Iris pigment epithelial cell (primary cell): ENCODE results near the gene CPNE2.
A peak's percentile ranks its signal among the peaks of the same experiment; 100 is the strongest.

Source experiments
- DNase-seq: peaks from one replicate; pipeline ENCODE4 v3.0.0-alpha.2; 2011; ENCODE audit warnings: low read depth

CPNE2 gene

DNA sequence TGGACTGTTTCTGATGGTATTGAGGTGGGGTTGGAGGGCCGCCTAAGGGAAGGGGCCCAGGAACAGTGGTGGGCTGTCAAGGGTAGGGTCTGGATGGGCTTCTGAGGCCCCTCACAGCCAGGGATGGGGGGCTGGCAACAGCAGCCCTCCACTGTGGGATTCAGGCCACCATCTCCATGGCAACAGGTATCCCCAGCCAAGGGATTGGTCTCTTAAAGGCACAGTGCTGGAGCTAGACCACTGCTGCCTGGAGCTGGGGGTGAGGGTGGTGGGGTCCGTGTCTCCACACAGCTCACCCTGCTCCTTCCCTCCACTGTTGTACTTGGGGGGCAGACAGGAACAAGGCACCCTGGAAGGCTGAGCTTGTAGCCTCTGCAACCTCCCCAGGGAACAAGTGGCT lies 51.6 kb downstream of the CPNE2 start:
- no peak for DNase-seq

DNA sequence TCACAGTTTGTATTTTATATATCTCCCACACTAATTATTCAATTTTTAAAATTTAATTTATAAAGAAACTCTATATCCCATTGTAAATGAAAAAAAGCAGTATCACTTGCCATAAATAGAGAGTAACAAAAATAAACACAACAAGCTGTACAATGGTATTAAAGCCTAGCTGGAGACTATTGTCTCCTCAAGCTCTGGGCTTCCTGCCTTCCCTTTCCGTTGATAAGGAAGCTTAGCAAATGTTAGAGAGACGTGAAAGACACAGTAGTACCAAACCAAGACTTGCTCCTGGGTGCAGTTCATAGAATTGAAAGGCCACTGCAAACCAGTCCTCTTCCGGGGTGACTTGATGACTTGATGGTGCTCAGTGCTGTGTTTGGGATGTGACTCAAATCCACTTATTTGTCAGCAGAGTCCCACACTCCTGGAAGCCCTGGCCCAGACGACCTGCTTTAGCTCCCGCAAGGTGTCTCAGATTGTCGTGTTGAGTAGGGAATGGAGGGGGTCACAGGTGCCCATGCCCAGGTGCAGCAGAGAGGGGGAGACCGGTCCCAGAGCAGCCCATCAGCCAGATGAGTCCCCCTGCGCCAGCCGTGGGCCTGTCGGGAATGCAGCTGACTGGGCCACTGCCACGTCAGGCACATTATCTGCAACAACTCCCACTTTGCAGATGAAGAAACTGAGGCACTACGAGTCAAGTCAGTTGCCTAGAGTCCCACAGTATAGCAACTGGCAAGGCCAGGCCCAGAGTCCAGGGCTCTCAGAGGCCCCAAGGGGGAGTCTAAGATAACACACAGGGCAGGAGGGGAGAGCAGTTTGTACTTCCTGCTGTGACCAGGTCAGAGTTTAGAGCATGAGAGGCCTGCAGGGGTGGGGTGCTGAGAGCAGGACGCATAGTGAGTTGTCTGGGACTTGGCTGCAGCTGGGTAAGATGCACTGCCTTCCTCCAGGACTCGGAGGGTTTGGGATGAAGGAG lies 53.0 kb downstream of the CPNE2 start:
- DNase-seq, result no peak

DNA sequence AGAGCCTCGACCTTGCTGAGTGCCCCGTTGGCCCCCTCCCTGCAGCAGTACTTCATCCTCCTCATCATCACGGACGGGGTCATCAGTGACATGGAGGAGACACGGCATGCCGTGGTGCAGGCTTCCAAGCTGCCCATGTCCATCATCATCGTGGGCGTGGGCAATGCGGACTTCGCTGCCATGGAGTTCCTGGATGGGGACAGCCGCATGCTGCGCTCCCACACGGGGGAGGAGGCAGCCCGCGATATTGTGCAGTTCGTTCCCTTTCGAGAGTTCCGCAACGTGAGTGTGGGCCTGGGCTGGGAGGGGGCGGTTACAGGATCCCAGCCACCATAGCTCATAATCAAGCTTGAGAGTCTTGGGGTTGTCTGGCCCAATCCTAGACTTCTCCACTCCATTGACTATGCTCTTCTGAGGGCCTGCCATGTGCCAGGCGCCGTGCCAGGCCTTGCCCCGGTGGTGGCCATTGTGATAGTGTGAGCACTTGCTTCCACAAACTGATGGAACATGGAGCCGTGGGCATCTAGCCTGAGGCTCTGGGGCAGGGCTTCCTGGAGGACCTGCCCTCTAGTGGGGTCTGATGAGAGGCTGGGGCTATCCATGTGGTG lies 53.8 kb downstream of the CPNE2 start:
- DNase-seq, result no peak

DNA sequence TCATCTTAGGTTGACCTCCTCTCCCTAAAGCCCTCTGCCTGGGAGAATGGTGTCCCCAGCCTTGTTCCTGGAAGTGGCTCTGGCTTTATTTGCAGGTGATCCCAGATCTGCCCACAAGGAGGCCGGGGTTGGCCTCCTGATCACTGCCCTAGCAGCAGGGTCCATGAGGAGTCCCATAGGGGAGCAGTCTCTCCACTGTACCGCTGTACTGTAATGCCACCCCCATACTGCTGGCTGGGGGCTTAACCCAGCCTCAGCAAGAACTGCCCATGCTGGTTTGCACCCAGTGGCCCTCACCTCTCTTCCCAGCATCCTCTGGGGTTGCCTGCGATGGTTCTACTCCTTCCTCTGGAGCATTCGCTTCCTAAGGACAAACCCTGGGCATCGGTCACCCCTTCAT lies 54.4 kb downstream of the CPNE2 start:
- no peak for DNase-seq

DNA sequence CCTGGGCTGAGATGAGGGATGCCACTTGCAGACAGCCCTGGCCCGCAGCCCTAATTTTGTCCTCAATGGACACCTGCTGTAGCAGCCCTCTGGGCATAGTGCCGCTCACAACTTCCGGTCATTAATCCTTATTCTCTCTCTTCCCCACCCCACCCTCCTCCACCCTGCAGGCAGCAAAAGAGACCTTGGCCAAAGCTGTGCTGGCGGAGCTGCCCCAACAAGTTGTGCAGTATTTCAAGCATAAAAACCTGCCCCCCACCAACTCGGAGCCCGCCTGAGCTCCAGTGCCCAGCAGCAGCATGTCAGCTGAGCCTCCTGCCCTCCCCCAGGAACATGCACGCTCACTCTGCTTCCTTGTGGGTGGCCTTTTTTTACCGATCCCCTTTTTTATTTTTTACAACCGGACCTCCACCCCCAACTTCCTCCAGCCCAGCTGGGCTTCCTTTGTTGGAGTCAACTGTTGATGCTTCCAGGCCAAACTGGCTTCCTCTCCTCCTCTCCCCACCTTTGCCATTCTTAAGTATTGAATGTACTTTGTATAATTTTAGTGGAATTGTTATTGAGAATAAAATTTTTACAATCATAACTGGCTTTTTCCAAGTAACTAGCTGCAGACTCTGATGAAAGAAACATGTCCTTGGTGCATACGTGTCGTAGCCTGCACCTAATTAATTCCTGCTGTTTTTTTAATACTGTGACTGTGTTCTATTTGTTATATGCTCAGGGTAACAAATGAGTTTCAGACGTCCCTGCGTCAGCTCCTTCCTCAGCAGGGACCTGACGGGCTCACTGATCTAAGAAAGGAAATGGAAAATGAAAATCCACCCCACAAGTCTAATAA lies 55.2 kb downstream of the CPNE2 start:
- peak; percentile 16 for DNase-seq

DNA sequence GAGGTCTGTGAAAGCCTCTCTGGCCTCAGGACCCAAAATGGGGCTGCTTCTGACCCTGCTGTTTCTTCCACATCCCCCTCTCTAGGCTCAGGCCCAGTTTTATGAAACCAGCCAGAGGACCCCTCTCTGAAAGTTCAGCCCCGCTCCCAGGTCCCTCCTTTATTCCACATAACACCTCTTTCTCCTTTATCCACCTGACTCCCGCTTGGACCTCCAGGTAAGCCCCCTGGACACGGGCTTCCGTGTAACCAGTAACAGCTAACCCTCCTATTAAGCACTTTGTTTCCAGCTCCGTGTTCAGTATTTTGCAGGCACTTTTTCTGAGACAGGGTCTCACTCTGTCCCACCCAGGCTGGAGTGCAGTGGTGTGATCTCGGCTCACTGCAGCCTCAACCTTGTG lies 56.1 kb downstream of the CPNE2 start:
- no peak for DNase-seq

DNA sequence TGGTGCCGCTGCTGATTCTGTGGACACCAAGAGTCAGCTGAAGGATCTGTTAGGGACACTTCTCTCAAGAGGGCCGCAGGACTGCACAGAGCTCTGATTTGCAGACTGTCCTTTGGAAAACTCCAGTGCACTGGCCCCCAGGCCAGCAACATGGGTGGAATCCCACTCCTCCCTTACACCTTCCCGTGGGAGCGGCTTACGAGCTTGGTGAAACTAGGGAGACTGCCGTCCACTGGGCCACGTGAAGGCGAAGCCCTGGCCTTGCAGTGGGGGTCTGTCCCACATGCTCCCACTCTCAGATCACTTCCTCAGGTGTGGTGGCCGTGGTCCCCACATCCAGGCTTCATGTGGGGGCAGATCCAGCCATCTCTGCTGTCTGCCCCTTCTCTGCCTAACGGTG lies 57.0 kb downstream of the CPNE2 start:
- DNase-seq, result no peak

DNA sequence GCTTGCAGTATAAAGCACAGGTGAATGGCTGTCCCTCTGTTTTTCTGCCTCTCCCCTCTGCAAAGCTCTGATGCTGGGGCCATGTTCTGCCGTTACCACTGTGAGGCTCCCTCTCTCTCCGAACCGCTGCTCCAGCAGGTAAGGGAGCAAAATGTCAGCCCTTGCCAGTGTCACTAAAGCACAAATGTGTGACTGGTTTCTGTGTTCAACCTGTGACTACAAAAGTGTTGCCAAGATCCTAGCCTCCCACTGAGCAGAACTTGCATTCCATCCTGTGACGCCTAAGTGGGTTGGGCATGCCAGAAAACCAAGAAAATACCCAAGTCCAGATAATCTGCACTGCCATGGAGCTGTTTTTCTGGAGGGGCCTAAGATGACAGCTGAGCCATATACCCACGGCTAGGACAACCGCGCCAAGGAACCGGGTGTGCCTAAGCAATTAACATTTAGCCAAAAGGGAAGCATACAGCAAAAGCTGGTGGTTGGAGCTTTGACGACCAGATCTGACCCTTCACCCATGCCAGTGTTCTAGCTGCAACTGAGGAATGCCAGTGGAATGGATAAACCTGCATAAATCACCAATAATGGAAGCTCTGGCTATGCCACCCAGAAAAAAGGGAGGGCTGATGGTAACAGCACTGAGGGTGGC lies 58.4 kb downstream of the CPNE2 start:
- DNase-seq, result peak; percentile 32

DNA sequence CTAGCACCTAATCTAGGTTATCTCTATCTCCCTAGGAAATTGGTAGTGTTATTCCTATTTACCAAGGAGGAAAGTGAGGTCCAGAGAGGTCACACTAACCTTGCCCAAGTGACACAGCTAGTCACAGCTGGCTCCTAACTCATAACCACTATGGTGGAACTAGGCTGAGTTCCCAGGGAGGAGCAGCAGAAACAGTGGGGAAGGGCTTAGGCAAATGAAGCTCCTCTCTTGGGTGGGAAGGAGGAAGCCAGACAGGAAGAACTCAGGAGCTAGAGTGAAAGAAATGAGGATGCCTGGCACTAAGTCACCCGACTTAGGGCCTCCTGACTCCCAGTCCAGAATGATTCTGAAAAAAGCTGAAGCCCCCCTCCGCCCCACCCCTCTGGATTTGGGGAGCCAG lies 59.0 kb downstream of the CPNE2 start:
- no peak for DNase-seq

DNA sequence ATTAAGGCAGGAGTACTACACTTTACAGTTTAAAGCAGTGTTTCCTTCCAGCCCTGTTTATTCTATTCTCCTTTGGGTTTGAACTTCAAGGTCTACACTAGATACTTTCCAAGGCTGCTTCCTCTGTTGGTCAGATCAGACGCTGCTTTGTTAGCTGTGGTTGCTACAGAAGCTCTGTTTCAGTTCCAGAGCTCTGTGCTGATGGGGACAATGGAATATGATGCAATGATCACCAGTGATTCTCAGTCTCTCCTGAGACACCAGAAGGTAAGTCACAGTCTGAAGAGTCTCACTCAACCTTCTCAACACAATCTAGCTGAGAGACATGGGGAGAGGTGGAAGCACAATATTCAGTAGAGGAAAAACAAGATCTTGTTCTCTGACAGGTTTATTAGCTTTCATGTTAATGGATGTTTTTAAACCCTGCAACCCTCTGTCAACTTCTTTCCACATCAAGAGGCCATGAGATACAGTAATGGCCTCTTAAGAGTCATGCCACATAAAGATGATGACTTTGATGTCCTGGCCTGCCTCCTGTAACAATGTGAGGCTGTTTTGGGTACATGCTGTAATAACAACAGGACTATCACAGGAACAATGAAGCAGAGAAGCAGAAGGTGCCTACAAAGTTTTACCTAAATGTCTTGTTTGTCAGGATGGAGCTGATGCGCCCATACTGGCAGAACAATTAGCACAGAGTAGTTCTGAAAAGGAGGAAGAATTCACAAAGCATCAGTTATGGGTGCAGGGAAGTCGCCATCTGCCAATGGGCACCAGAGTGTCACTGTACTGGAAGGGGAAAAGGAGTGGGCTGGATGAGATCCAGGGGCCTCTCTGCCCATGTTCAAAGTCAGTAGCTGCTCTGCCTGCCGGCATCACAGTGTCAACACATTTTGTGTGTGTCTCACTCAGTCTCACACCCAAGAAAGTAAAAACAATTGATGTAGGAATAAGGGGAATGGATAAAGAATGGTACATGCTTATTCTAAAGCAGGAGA lies 60.0 kb downstream of the CPNE2 start:
- DNase-seq, result no peak

DNA sequence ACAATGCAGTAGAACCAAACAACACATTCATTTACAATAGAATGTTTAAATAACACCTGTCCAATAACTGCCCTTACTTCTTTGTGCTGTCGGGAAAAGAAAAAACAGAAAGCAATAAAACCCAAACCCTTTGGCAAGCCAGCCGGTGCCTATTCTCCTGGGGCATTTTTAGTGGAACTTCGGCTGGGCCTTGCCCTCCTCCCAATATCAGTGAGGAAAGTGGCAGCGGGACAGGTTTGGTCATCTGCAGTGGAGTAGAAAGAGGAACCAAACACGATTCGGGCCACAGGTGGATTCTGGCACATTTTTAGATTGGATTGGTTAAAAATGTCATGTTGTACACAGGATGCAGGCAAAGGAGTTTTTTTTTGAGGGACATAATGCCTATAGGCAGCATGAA lies 61.5 kb downstream of the CPNE2 start:
- DNase-seq, result no peak

DNA sequence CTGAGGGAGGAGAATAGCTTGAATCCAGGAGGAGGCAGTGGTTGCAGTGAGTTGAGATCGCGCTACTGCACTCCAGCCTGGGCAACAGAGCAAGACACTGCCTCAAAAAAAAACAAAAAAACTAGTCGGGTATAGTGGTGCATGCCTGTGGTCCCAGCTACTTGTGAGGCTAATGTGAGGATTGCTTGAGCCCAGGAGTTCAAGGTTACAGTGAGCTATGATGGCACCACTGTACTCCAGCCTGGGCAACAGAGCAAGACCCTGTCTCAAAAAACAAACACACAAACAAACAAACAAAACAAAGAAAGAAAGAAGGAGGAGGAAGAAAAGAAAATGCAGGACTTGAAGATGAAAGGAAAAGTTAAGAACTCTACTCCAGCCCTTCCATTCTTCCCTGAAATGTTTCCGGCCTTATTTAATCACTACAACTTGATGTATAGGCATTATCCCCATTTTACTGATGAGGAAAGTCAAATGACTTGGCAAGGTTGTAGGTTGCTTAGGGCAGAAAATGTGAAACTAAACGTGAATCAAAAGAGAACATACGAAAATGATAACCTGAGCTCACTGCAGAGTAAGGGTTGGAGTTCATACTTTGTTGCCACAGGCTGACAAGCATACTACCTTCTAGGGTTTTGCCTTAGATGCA lies 63.4 kb downstream of the CPNE2 start:
- no peak for DNase-seq

DNA sequence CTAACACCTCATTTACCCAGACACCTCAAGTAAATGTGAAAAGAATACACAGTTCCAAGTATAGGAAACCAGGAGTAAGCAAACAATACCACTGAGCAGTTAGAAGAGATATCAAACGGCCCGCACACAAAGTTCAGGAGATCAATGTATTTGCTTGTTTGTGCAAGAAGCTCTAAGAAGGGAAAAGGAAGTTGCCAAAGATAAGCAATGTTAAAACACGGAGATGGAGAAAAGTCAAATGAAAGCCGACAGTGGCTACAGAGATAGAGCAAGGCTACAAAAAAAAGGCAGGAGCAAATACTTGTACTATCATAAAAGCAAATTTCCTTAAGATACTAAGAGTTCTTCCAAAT lies 63.9 kb downstream of the CPNE2 start:
- no peak for DNase-seq

DNA sequence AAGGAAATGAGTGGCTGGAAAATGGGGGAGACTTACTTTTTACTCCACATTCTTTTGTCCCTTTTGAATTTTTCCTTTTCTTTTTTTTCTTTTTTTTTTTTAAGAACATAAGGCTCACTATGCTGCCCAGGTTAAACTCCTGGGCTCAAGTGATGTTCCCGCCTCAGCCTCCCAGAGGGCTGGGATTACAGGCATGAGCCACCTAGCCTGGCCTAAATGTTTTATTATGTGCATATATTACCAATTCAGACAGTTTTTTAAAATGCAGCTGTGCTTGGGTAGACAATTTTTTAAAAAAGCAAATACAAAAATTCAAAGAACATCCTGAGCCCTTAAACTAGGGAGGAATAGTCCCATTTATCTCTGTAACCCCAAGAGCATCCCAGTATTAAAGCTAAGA lies 65.2 kb downstream of the CPNE2 start:
- DNase-seq, result no peak

DNA sequence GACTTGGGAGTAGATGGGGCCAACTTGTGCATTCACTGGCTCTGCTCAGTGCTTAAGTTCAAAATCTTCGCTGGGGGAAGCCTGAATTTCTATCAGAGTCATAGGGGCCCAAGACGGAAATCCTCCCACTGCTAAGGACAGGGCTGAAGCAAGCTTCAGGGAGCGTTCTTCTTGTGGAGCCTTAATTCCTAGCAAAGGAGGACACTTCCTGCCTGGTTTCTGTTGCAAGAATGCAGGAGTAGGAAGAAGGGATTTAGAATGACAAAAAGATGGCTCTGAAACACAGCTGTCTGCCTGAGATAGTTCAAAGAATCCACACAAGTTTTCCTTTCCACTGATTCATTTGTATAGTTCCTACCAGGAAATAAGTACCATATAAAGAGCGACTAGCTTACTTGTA lies 67.1 kb downstream of the CPNE2 start:
- no peak for DNase-seq

DNA sequence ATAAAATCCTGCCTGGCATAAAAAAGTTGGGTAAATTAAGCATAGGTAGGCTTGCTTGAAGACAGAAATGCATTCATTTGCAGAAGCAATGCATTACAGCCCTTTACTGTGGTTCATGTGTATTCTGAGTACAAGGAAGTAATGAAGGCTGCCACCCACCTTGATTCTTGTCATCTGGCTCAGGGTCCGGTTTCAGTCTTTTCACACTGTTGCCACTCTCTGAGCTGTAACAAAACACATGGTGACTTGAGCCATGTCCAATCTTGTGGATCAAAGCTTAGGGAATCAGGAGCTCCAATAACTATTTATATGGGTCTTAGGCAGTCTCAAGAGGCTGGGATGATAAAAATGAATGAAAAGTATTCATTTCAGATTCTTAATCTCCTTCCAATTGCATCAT lies 71.5 kb downstream of the CPNE2 start:
- DNase-seq, result no peak

DNA sequence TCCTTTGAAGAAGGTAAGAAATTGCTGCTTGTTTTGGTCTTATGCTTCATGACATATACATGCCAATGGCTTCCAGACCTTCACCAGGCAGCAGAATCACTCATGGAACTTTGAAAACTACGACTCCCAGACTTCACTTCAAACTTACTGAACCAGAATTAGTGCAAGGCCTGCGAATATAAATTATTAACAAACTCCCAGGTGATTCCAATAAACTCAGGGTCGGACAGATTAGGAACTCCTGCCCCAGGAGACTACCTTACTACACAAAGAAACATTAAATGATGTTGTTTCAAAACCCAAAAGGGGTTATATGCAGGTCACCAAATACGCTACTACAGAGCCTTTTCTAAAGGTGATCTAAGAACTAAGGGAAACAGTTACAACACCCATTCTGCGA lies 73.1 kb downstream of the CPNE2 start:
- DNase-seq, result no peak

DNA sequence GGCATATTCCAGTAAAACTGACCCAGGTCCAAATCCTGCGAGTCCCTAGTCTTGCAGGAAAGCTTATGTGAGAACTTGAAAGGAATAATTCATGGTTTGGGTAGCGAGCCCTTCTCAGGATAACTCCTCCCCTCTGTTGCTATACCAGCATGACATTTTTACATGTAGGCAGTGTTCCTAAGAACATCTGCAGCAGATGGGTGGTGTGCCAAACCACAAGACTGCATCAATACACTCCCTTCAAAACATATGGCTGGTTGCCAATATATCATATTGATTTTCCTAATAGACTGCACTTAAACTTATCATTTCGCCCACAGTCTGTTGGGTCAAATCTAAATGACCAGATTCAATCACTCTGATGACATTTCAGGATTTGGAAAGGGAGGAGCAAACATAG lies 73.6 kb downstream of the CPNE2 start:
- peak; percentile 59 for DNase-seq

DNA sequence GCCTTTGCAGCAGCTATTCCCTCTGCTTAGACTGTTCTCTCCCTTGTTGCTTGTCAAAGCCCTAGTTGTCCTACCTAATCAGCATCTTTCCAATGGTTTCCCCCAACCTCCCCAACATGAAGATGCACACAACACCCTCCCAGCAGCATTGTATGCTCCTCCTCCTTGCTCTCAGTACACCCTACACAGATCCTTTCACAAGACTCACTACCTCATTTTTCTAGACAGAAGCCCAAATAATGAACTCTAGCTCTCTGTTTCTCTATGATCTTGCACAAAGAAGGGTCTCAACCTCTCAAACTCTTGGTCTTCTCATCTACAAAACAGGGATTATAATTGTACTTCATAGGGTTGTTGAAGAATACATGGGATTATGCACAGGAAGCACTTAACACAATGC lies 74.1 kb downstream of the CPNE2 start:
- no peak for DNase-seq

DNA sequence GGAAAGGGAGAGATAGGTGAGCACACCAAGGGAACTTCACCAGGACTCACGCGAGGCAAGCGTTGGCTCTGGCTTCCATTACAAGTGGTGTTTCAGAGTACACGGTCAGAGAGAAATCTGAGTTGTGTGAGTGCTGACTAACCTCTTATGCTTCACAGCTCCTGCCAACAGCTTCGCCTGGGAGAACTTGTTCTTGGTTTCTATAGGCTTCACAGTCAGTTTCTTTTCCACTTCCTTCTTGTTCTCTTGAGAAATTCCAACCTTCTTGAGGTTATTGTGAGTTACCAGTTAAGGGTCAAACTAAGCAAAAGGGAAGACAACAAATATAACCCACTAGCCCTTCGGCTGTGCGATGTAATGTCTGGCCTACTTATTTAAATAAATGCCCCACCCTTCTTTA lies 74.6 kb downstream of the CPNE2 start:
- DNase-seq, result peak; percentile 87

DNA sequence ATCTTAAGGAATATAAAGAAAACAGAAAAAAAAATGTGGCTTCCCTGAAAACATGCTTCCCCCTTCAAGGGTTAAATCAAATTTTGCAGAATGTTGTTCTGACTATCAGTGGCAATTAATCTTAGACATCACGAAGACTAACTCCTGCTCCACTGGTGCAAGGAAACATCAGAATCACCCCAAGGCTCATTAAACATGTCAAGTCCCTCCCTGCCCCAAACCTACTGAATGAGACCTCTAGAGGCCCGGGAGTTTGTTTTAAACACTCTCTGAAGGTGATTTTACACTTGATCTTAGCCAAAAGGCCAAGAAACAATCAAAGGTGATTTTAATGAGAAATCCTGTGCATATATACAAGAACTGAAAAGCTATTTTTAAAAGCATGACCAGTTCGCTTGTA lies 75.2 kb downstream of the CPNE2 start:
- no peak for DNase-seq
